Erythroblast (primary cell): Measurements from ENCODE around the gene KRTAP10-12.

ENCODE experiments used
- GATA1 ChIP-seq: IDR thresholded peaks from 2 replicates; pipeline ENCODE4 v1.6.1; 2011; ENCODE audit warnings: low read depth, mild to moderate bottlenecking, control low read depth, low read length, moderate library complexity
- POLR2A ChIP-seq: IDR thresholded peaks from 2 replicates; pipeline ENCODE4 v1.6.1; 2011; ENCODE audit warnings: mild to moderate bottlenecking, low read length

DNA sequence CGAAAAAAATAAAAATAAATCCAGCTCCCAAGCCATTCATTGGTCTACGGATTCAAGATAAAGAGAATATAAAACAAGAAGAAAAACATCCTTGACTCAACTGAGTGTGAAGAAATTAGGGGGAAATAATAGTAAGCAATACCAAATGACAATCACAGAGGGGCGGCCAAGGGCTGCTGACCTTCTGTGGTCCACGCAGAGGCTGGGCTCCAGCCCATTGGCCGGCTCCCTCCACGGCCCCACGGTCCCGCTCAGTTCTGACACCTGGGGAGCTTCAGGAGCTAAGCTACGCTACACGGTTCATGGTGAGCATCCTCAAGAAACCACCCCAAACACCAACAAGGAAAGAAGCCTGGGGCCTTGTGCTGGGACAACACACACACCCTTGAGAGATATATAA, 400 bp upstream of the KRTAP10-12 start:
- no peak for TF ChIP-seq POLR2A
- TF ChIP-seq GATA1 = no peak
